Measurements from ENCODE around the gene NLRC3.

GRCh38 chr16:3606441-3606840, 29.2 kb upstream of the NLRC3 start:
- TF ChIP-seq POLR2A (IDR thresholded peaks at IDR 0.05) (no peak), CTCF (IDR thresholded peaks at IDR 0.05) (no peak)
